Stimulated activated naive CD4-positive, alpha-beta T cell treated with Interleukin-2 at 50 U/mL for 16 hours (primary cell): ENCODE measurements around the gene PIK3AP1.
"Not testable (repeated sequence)": the region's sequence is repeated elsewhere in the genome, so short reads cannot be mapped to it uniquely, and the experiment has no call there.

Experiments used
- DNase-seq: peaks from one replicate; lab custom pipeline; 2025; lab: John Stamatoyannopoulos, UW

Gene PIK3AP1

DNA sequence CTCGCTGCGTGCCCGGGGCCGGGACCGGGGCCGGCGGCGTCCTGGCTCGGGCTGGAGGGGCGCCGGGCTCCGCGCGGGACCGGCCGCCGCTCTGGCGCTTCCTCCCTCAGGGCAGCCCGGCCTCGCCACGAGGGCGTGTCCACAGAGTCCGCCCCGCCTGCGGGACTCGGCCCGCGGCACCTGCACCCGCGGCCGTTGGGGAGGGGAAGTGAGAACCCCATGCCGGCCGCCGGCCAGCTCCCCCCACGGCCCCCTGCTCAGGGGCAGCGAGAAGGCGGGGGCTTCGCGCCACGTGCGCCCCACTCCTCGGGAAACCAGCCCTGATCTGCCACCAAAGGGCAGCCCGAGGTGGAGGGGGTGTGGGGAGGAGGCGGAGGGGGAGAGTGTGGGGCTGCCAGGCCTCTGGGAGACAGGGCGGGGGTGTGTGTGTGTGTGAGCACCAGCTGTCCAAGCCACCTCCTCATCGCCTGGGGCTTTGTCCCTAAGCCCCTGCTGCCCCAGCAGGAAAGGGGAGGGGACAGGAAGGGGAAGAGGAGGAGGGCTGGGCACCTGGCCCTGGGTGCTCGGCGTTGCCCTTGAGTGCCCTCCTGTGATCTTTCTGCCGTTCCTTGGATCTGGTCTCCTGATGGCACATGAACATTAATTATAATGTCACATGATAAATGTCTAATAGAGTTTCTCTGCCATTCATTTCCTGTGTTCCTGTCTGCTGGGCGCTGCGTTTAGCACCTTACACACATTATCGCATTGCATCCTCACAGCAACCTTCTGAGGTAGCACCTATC lies at the start of gene PIK3AP1:
Gene PIK3AP1 (minus strand): TSS at position 93 of the 785 bp plus-strand sequence. CDS start 120 bp downstream, outside the sequence.
- DNase-seq = peak; percentile 25

DNA sequence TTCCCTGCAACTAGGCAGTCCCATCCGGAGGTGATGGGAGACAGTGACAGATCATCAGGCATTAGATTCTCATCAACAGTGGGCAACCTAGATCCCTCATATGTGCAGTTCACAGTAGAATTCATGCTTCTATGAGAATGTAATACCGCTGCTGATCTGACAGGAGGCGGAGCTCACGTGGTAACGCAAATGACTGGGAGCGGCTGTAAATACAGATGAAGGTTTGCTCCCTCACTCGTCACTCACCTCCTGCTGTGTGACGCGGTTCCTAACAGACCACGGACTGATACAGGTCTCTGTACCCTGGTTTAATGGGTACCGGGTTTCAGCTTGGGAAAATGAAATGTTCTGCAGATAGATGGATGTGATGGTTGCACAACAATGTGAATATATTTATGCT lies 47.8 kb upstream of the PIK3AP1 start:
- DNase-seq = no peak

DNA sequence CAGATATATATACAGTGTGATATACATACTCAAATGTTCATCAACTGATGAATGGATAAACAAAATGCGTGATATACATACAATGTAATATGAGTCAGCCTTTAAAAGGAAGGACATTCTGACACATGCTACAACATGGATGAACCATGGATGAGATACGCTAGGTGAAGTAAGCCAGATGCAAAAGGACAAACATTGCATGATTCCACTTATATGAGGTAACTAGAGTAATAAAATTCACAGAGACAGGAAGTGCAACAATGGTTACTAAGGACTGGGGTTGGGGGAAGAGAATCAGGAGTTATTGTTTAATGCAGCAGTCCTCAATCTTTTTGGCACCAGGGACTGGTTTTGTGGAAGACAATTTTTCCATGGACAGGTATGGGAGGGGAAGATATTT lies 47.3 kb upstream of the PIK3AP1 start:
- DNase-seq = no peak

DNA sequence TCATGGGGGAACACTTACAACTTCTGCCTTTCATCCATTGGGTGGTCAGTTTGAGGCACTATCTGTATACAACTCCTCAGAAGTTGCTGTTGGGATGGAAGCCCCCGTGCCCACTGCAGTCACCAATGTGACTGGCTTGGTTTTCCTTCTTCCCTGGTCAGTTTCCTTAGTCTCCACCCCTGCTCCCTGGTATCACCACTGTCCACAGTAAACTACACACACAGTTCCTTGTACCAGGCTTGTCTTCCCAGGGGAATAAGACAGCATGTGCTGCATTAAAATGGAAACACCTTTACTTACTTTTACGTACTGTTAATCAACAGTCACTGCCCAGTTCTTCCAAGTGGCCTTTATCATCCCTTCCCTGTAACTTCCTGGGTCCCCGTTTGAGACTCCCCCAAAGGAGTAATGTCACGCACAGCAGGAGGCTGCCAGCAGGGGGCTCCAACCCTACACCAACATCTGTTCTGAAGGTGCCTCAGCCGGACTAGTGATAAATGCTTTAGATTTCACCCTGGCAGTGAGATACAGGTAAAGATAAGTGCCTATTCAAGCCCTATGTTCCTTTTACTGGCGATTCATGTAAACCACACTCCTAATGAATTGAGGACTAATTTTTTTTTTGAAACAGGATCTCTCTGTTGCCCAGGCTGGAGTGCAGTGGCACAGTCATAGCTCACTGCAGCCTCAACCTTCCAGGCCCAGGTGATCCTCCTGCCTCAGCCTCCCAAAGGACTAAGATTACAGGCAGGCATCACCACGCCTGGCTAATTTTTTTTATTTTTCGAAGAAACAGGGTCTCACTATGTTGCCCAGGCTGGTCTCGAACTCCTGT lies 45.3 kb upstream of the PIK3AP1 start:
- DNase-seq = peak; percentile 64

DNA sequence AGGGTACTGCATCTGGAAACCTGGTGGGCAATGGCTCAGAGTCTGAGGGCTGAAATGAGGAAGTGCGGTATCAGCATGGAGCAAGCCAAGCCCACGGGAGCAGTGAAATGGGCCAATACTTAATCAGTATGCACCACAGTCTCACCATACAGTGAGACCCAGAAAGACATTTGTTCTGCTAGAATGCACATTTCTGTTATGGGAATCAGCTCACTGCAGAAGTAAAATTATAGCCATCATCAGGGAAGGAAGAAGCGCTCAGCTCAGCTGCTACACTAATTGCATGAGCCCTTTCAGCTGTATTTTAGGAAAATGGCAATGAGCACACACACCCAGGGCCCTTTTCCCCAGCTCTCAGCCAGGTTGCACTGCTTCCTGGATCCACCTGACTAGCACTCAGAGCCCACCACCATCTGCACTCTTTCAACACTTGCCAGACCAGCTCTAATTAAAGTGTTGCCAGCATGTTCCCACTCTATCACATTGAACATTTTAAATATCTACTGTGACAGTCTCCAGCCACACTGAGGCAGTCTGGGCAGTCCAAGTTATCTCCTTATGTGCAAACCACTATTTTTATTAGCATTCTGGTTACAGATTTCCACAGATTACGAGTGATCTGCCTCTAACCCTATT lies 44.2 kb upstream of the PIK3AP1 start:
- DNase-seq = no peak

DNA sequence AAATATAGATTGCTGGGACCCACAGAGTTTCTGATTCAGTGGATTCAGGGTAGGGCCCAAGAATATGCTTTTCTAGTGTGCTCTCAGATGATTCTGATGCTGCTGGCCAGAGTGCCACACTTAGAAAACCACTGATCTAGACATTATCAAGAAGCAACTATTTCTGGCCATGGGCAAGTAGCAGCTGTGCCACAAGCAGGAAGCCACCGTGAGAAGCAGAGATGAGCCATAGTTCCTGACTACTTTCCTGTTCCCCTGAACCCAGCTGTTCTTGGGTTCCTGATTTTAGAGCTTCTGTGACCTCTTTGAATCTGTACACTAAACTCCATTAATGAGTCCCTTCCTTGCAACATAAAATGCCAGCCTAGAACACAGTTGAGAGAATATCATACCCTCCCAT lies 38.1 kb upstream of the PIK3AP1 start:
- DNase-seq = no peak

GRCh38 chr10:96756111-96756903 lies 36.0 kb upstream of the PIK3AP1 start:
- DNase-seq = no peak

DNA sequence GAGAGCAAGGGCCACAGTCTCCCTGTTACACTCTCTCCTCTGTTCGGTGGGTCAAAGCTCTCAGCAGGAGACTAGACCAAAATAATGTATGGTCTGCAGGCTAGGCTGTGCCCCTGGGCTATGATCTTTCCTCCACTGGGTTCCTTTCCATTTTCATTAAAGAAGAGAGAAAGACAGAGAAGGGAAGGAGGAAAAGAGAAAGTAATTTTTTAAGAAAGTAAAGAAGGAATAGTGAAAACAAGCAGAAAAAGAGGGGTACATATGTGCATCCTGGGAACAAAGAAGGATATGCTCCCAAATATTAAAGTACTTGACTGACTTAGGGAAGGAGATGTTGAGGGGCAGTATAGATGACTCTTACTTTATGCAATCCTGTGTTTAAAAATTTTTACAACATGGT lies 33.6 kb upstream of the PIK3AP1 start:
- no peak for DNase-seq

DNA sequence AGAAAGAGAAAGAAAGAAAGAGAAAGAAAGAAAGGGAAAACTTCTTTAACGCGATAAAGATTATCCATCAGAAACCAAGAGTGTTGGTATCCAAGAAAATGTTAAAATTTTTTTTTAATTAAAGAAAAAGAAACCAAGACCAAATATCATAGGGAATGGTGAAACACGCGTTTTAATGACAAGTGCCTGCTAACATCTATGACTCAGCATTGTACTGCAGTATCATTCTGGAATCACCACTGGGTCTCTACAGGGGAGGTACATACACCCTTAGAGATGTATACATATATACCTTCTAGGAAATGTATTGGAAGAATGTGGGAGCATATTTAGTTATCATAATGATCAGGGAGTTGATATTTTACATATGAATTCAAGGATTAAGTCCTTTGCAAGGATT lies 32.1 kb upstream of the PIK3AP1 start:
- DNase-seq = no peak

DNA sequence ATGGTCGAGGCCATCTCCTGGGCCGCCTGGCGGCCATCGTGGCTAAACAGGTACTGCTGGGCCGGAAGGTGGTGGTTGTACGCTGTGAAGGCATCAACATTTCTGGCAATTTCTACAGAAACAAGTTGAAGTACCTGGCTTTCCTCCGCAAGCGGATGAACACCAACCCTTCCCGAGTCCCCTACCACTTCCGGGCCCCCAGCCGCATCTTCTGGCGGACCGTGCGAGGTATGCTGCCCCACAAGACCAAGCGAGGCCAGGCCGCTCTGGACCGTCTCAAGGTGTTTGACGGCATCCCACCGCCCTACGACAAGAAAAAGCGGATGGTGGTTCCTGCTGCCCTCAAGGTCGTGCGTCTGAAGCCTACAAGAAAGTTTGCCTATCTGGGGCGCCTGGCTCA lies 30.0 kb upstream of the PIK3AP1 start:
- not testable (repeated sequence) for DNase-seq

- DNase-seq = no peak
Measured at GRCh38 chr10:96747734-96748550, 27.6 kb upstream of the PIK3AP1 start.

DNA sequence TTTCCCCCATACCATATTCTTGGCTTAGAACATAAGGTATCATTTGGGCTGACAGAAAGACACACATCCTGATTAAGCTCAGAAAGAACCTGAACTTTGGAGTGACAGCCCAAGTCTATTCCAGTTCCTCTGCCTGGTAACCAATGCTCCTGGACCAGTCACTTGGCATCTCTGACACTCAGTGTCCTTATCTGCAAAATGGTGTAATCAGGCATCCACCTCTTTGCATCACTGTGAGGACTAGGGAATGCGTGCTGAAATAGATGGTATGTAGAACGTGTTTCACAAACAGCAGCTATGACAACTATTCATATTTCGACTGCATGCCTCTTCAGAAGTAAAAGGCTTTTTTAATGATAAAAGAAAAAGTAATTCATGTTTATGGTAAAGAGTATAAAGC lies 26.2 kb upstream of the PIK3AP1 start:
- DNase-seq = no peak

GRCh38 chr10:96745950-96746349 lies 25.6 kb upstream of the PIK3AP1 start:
- DNase-seq = no peak

GRCh38 chr10:96743988-96744585 lies 23.8 kb upstream of the PIK3AP1 start:
- DNase-seq = no peak

DNA sequence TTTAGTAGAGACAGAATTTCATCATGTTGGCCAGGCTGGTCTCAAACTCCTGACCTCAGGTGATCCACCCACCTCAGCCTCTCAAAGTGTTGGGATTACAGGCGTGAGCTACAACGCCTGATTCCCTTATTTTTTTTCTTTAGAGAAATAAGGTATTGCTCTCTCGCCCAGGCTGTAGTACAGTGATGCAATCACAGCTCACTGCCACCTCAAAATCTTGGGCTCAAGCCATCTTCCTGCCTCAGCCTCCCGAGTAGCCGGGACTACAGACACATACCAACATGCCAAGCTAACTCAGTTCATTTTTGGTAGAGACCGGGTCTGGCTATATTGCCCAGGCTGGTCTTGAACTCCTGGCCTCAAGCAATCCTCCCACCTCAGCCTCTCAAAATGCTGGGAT lies 21.2 kb upstream of the PIK3AP1 start:
- DNase-seq = not testable (repeated sequence)

GRCh38 chr10:96740579-96741281 lies 20.4 kb upstream of the PIK3AP1 start:
- no peak for DNase-seq

GRCh38 chr10:96740141-96740540 lies 19.8 kb upstream of the PIK3AP1 start:
- DNase-seq = no peak

DNA sequence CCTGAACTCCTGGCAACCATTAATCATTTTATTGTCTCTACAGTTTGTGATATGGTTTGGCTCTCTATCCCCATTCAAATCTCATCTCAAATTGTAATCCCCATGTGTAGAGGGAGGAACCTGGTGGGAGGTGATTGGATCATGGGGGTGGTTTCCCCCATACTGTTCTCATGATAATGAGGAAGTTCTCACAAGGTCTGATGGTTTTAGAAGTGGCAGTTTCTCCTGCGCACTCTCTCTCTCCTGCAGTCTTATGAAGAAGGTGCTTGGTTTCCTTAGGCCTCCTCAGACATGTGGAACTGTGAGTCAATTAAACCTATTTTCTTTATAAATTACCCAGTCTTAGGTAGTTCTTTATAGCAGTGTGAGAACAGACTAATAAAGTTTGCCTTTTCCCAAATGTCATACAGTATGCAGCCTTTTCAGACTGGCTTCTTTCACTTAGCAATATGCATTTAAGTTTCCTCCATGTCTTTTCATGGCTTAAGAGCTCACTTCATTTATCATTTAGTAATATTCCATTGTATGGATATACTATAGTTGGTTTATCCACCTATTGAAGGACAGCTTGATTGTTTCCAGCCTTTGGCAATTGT lies 17.1 kb upstream of the PIK3AP1 start:
- not testable (repeated sequence) for DNase-seq

- DNase-seq = no peak
Measured at GRCh38 chr10:96724621-96725020, 4.3 kb upstream of the PIK3AP1 start.

- no peak for DNase-seq
Measured at GRCh38 chr10:96721207-96721572, 876 bp upstream of the PIK3AP1 start.
